Spleen (tissue), 7 donors: ENCODE measurements around the gene PHACTR1.

Experiments
- CTCF ChIP-seq, 11 experiments: fragments of 200-600 bp in 7 of 11; fragments of 450-650 bp in 4 of 11; sonication (generic) in 4 of 11; IDR thresholded peaks in 8 of 11; conservative IDR thresholded peaks in 3 of 11; 1 replicate in 7 of 11; 2 replicates in 4 of 11; pipeline versions ENCODE4 v1.4.0 to v1.8.0; 2016 to 2021; ENCODE audit warnings: antibody characterized with exemption in 11 of 11, inconsistent platforms in 4 of 11, mild to moderate bottlenecking in 1 of 11
- POLR2A ChIP-seq, 3 donors: fragments of 450-650 bp; IDR thresholded peaks; one replicate each; pipeline ENCODE4 v1.5.1; 2017; ENCODE audit warnings: antibody characterized with exemption in 3 of 3, mild to moderate bottlenecking in 1 of 3
- donor health status: DM: no; HTN: no; CAD: no; lungs with moderate emphysema.
- donor health status: DM: no; HTN: no; CAD: no.
- donor health status: DM: no; HTN: no; CAD: no.

- TF ChIP-seq CTCF (IDR thresholded peaks at IDR 0.05 in 8 of 11, conservative IDR thresholded peaks at IDR 0.05 in 3 of 11) (no peak), POLR2A (IDR thresholded peaks at IDR 0.05) (no peak)
Measured at GRCh38 chr6:12842658-12843057, 126.1 kb downstream of the PHACTR1 start.
